DND-41 (cell line): Measurements from ENCODE around the gene SYNM.

Experiments used
- EZH2 ChIP-seq: IDR thresholded peaks from 3 replicates; pipeline ENCODE4 v1.6.1; 2012; ENCODE audit warnings: borderline replicate concordance, low read depth, mild to moderate bottlenecking, moderate library complexity, low read length, inconsistent platforms; ENCODE audit not compliant: severe bottlenecking
- TF ChIP-seq, protein P1 (sequence below): IDR thresholded peaks from 2 replicates; pipeline ENCODE4 v1.5.1; 2012; ENCODE audit warnings: borderline replicate concordance, low read length, moderate library complexity, mild to moderate bottlenecking; ENCODE audit not compliant: poor library complexity, severe bottlenecking; ENCODE audit errors: extremely low read depth

DNA sequence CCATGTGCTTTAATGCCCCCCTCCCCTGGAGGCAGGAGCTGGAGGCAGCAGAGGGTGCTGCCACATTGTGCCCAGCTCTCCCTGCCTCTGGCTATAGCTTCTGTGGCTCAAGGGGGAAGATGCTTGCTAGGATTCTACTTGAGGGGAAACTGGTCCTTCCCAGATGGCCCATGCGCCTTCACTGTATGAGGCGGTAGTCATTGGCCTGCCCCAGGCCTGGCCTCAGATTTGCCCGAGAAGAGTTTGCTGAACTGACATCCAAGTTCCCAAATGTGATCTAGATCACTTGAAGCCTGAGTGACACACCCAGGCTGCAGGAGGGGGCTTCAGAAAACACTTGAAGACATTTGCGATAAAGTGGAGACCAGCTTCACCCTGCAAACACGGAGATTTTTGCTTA is 4.1 kb downstream of the SYNM start:
- TF ChIP-seq, protein P1, sequence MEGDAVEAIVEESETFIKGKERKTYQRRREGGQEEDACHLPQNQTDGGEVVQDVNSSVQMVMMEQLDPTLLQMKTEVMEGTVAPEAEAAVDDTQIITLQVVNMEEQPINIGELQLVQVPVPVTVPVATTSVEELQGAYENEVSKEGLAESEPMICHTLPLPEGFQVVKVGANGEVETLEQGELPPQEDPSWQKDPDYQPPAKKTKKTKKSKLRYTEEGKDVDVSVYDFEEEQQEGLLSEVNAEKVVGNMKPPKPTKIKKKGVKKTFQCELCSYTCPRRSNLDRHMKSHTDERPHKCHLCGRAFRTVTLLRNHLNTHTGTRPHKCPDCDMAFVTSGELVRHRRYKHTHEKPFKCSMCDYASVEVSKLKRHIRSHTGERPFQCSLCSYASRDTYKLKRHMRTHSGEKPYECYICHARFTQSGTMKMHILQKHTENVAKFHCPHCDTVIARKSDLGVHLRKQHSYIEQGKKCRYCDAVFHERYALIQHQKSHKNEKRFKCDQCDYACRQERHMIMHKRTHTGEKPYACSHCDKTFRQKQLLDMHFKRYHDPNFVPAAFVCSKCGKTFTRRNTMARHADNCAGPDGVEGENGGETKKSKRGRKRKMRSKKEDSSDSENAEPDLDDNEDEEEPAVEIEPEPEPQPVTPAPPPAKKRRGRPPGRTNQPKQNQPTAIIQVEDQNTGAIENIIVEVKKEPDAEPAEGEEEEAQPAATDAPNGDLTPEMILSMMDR, result no peak
- no peak for TF ChIP-seq EZH2
